Effector memory CD4-positive, alpha-beta T cell (primary cell): ENCODE results near the gene TIMM44.

Experiments
- DNase-seq, 3 donors: peaks; one replicate each; pipeline ENCODE4 v3.0.0-alpha.2; 2020
- H3K27ac ChIP-seq: 2 replicates; pipeline ENCODE4 v1.7.0; 2013; ENCODE audit warnings: mild to moderate bottlenecking, low read length, moderate library complexity; ENCODE audit not compliant: insufficient read depth, poor library complexity, severe bottlenecking
- H3K27me3 ChIP-seq: replicated peaks from 2 replicates; pipeline ENCODE4 v1.7.0; 2013; ENCODE audit warnings: mild to moderate bottlenecking, low read length; ENCODE audit not compliant: insufficient read depth, control insufficient read depth, poor library complexity, severe bottlenecking
- H3K36me3 ChIP-seq: 2 replicates; pipeline ENCODE4 v1.7.0; 2013; ENCODE audit warnings: mild to moderate bottlenecking, low read length, moderate library complexity; ENCODE audit not compliant: control insufficient read depth, insufficient read depth
- H3K4me1 ChIP-seq: 2 replicates; pipeline ENCODE4 v1.7.0; 2013; ENCODE audit warnings: low read length, mild to moderate bottlenecking; ENCODE audit not compliant: control insufficient read depth, insufficient read depth, poor library complexity, severe bottlenecking
- H3K4me3 ChIP-seq: 2 replicates; pipeline ENCODE4 v1.7.0; 2013; ENCODE audit warnings: low read length, low read depth, mild to moderate bottlenecking; ENCODE audit not compliant: insufficient read depth, poor library complexity, severe bottlenecking
- H3K9me3 ChIP-seq: 2 replicates; pipeline ENCODE4 v1.7.0; 2013; ENCODE audit warnings: mild to moderate bottlenecking, low read length, moderate library complexity; ENCODE audit not compliant: control insufficient read depth

Gene TIMM44

DNA sequence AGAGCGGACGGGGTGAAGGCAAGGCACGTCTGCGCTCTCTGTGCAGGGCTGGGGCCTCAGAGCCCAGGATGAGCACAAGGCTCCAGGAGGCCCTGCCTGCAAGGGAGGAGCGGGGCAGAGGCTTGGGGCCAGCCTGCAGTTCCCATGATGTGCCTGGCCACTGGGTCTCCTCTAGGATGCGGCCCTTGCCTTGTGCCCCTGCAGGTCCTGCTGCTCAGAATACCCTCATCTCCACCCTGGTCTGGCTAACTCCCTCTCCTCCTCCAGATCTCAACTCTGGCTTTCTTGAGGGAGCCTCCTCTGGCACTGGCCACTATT lies 34.2 kb upstream of the TIMM44 start:
- peaks cover 75% of the 10 kb centered on the region for H3K36me3 ChIP-seq
- H3K4me3 ChIP-seq = no peak overlapping the region
- H3K4me1 ChIP-seq = no peaks in the 10 kb centered on the region
- no peaks in the 10 kb centered on the region for H3K9me3 ChIP-seq
- no peak for DNase-seq
- no peaks in the 10 kb centered on the region for H3K27me3 ChIP-seq
- H3K27ac ChIP-seq = no peak overlapping the region

DNA sequence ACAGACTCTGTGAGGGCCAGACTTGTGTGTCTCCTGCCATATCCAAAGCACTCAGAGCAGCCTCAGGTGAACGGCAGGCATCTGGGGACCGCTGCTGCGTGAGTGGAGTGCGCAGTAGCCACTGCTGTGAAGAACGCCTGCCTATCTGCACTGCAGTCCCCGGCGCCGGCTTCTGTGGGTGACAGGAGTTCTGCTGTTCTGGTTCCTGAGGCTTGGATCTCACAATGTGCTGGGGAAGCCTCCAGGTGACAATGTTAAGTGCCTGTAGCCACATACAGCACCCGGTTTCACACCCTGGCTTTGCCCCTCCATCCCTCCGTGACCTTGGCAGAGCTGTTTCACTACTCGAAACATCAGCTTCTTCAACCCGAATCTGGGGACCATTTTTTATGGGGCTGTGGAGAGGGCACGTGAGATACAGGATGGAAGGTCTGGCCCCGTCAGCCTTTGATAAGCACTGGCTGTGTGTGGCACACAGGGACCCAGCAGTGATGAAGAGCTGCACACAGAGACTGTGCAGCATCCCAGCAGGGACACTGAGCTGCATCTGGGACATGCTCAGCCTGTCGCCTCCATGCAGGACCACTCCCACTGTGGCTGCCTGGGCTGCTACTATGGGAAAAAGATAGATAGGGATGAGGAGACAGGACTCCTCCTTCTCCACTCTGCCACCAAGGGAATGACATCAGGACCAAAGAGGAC lies 33.7 kb upstream of the TIMM44 start:
- no peak for DNase-seq
- H3K36me3 ChIP-seq = peaks cover 74% of the 10 kb centered on the region
- no peak overlapping the region for H3K4me3 ChIP-seq
- no peaks in the 10 kb centered on the region for H3K4me1 ChIP-seq
- no peaks in the 10 kb centered on the region for H3K9me3 ChIP-seq
- H3K27me3 ChIP-seq = no peaks in the 10 kb centered on the region
- H3K27ac ChIP-seq = no peak overlapping the region

DNA sequence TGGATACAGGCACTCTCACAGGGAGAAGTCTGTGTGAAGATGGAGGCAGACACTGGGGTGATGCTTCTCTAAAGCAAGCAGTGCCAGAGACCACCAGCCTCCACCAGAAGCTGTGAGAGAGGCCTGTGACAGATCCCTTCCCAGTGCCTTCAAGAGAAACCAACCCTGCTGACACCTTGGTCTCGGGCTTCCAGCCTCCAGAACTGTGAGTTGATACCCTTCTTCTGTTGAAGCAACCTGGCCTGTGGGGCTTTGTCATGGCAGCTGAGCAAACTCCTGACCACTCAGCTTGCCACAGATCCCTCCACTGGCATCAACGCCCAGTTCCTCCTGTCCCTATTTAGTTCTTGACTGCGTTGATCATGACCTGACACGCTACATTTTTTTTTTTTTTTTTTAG lies 33.0 kb upstream of the TIMM44 start:
- Histone ChIP-seq H3K27ac (no peak overlapping the region), H3K4me3 (no peak overlapping the region), H3K4me1 (no peaks in the 10 kb centered on the region), H3K36me3 (peaks cover 75% of the 10 kb centered on the region), H3K27me3 (no peaks in the 10 kb centered on the region), H3K9me3 (no peaks in the 10 kb centered on the region)
- DNase-seq = no peak

DNA sequence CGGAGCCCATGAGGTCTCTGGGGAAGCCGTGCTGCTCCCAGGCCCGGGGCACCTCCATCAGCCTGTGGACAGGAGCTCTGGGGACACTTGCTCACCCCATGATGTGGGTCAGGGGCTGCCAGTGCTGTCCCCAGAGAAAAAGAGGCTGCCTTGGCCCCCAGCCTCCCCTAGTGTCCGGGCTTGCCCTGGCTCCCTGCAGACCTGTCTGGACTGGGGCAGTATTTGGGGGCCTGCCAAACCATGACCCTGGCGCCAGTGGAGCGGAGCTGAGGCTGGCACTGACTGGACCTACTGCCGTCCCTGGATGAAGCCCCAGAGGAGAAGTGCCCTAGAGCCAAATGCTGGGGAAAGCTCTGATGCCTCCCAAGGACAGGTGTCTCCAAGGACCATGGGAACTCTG lies 31.6 kb upstream of the TIMM44 start:
- H3K36me3 ChIP-seq = peaks cover 69% of the 10 kb centered on the region
- H3K27ac ChIP-seq = no peak overlapping the region
- H3K9me3 ChIP-seq = no peaks in the 10 kb centered on the region
- no peaks in the 10 kb centered on the region for H3K27me3 ChIP-seq
- no peaks in the 10 kb centered on the region for H3K4me1 ChIP-seq
- H3K4me3 ChIP-seq = no peak overlapping the region
- DNase-seq = no peak

DNA sequence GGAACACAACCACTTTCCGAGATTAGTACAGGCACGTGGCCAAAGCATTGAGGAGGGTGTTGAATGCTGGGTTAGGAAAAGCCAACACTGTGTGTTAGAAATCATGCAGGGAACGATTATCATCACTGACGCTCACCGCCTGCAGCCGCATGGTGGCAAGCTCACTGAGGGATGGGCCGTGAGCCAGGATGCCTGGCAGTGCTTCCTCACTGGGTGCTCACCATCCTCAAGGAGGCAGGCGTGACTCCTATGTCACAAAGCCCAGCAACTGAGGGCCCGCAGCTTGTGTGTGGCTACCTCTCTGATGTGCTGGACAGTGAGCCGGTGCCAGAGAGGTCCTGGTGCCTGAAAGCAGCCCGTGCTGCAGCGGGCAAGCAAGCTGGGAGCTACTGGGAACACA lies 30.4 kb upstream of the TIMM44 start:
- no peaks in the 10 kb centered on the region for H3K4me1 ChIP-seq
- H3K27me3 ChIP-seq = no peaks in the 10 kb centered on the region
- H3K36me3 ChIP-seq = peaks cover 59% of the 10 kb centered on the region
- DNase-seq = no peak
- H3K9me3 ChIP-seq = no peaks in the 10 kb centered on the region
- H3K27ac ChIP-seq = no peak overlapping the region
- H3K4me3 ChIP-seq = no peak overlapping the region

DNA sequence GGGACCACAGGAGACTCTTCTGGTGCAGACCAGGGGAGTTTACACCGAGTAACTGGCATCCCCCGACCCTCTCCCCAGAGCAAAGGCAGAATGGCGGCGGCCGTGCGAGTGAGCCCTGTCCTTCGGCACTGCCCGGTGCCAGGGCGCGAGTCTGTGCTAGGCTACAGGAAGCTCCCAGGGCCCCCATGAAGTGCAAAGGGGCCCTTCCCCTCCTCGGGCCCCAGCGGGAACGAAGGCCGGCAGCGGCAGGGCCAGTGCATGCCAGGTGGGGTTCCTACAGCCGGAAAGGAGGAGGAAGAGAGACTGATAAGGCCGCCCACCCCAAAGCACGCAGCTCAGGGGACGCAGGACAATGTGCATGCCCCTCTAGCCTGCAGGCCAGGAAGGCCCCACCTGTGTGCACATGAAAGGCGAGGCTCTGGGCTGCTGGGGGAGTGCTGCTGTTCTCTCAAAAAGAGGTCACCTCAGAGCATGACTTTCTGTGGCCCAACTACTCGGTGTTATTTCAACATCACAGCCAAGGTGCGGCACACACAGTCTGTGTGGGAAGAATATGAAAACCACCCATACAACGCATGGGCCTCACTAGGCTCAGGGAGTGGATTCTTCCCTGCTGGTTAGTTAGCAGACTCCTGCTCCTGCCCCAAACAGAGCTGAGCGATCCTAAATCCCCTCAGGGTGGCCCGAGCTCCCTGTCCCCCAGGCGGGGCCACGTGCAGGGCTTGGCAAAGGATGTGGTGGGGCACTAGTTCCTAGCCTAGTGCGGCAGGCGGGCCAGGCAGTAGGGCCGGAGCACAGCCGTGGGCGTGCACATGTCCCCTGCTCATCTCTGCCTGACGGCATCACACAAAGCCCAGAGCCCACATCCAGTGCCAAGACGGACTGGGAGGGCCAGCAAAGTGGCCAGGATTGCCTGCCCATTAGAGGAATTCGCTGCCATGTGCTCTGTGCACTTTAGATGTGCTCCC lies 28.4 kb upstream of the TIMM44 start:
- Histone ChIP-seq H3K9me3 (no peaks in the 10 kb centered on the region), H3K27me3 (no peaks in the 10 kb centered on the region), H3K4me3 (no peak overlapping the region), H3K27ac (no peak overlapping the region), H3K36me3 (peaks cover 58% of the 10 kb centered on the region), H3K4me1 (no peaks in the 10 kb centered on the region)
- no peak for DNase-seq

DNA sequence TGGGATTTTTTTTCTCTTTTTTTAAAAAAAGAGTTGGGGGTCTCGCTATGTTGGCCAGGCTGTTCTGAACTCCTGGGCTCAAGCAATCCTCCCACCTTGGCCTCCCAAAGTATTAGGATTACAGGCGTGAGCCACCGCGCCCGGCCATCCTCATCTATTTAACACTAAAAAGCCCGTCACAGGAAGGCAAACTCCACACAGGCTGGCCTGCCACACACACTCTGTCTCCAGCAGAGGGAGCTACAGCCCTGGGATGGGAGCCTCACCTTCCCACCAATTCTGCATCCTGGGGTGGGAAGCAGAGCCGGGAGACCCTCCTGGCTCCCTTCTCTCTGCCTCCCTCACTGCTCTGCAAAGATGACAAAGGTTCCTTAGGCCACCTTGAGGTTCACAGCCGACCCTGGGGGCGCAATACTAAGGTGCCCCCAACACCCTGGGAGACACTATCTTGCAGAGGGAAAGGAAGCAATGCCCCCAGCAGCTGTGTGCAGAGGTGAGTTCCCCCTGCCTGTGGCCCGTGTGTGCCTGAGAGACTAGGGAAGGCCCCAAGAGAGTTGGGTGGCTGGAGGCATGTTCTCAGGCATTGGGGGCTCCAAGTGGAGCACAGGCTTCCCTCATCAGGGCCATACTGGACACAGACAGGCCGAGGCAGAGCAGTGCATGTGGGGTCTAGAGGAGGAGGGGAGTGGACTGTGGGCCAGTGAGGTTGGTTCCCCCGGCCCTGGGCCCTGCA lies 27.4 kb upstream of the TIMM44 start:
- Histone ChIP-seq H3K27ac (no peak overlapping the region), H3K4me3 (no peak overlapping the region), H3K36me3 (peaks cover 65% of the 10 kb centered on the region), H3K9me3 (no peaks in the 10 kb centered on the region), H3K27me3 (no peaks in the 10 kb centered on the region), H3K4me1 (no peaks in the 10 kb centered on the region)
- no peak for DNase-seq

DNA sequence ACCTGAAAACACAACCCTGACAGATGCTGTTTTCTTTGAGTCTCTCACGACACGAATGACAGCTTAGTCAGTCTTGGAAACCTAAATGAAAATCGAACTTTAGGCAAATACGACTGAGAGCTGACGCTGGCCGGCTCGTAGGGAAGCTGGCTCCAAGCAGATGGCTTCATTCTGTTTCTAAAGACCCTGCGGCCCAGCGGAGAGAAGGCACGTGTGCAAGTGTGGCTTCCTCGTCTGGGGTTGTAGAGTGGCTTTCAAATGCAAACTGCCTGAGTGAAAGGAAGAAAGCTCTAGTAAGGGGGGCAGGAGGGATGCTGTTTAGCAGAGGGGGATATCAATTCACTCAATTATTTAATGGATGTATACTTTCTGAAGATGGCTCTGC lies 26.1 kb upstream of the TIMM44 start:
- no peak for DNase-seq
- H3K4me1 ChIP-seq = no peaks in the 10 kb centered on the region
- no peak overlapping the region for H3K27ac ChIP-seq
- H3K36me3 ChIP-seq = peaks cover 68% of the 10 kb centered on the region
- H3K9me3 ChIP-seq = no peaks in the 10 kb centered on the region
- no peak overlapping the region for H3K4me3 ChIP-seq
- H3K27me3 ChIP-seq = no peaks in the 10 kb centered on the region

DNA sequence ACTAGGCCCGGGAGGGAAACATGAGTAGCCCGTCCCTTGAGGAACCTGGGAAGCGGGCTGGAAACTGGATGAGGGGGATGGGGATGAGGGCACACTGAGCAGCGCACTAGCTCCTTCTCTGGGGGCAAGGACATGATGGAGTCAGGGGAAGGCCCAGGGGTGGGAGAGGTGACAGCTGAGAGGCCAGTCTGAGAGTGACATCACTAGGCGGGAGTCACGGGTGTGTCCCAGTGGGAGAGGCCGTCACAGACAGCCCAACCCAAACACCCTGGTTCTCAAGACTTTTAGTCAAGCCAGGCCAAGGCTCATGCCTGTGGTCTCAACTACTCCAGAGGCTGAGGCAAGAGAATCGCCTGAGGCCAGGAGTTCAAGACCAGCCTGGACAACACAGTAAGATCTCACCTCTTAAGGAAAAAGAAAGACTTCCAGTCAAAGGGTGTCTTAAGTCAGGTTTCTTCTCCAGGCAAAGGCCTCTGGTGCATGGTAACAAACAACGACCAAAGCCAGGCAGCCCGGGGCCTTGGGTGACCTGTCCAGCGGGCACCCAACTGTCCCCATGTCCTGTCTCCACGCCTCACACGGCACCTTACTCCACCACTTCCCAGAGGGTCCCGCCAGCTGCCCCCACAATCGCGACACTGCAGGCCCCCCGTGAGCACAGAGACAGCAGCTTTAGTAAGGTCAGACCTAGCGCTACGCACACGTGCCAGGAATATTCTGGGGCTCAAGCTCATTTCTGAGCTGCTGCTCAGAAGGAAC lies 25.5 kb upstream of the TIMM44 start:
- Histone ChIP-seq H3K4me3 (no peak overlapping the region), H3K36me3 (peaks cover 63% of the 10 kb centered on the region), H3K27ac (no peak overlapping the region), H3K4me1 (no peaks in the 10 kb centered on the region), H3K9me3 (no peaks in the 10 kb centered on the region), H3K27me3 (no peaks in the 10 kb centered on the region)
- DNase-seq = no peak
